ENCODE data around the gene ALDH16A1.

ALDH16A1 gene

GRCh38 chr19:49425178-49425577, 27.8 kb upstream of the ALDH16A1 start, which contains the start of gene GFY:
Gene GFY, plus strand, starts transcription at chr19:49425388. Its CDS starts 1,043 bp downstream, at chr19:49426431.
- DNase-seq: no peak

- no peak for DNase-seq
Measured at GRCh38 chr19:49425922-49426592, 27.0 kb upstream of the ALDH16A1 start.

- no peak for DNase-seq
Measured at GRCh38 chr19:49427339-49427738, 25.7 kb upstream of the ALDH16A1 start.

DNA sequence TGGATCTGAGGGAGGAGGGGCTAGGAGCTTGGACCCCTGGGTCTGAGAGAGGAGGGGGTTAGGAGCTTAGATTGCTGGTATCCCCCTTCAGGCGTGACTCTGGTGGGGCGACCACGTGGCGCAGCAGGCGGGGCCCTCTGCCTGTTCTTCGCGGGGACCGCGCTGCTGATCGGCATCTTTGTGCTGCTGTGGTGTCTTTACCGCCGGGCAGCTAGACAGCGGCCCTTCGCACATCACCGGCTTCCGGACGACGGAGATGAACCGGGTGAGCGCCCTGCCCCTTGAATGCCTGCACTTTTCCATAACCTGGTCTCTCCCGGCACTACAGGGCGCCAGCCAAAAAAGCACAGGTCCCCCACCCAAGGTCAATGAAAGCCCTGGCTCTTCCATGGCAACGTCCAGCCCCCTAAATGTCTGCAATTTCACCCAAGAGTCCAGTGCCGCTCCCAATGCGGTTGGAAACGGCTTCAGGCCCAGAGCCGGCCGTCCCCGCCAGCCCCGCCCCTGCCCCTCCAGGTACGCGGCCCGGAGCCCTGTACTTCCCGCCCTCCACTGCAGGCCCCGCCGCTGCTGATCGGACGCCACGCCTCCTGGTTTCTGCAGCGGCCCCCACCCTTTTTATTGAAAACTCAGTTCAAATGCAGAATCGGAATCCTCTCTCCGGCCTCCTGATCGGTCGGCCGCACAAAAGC, 25.0 kb upstream of the ALDH16A1 start:
- DNase-seq: no peak

GRCh38 chr19:49428547-49429451, 24.2 kb upstream of the ALDH16A1 start:
- no peak for DNase-seq

GRCh38 chr19:49430172-49430677, 22.8 kb upstream of the ALDH16A1 start:
- DNase-seq: no peak

GRCh38 chr19:49430678-49431329, 22.2 kb upstream of the ALDH16A1 start:
- DNase-seq: no peak

GRCh38 chr19:49431330-49431749, 21.7 kb upstream of the ALDH16A1 start:
- no peak for DNase-seq

DNA sequence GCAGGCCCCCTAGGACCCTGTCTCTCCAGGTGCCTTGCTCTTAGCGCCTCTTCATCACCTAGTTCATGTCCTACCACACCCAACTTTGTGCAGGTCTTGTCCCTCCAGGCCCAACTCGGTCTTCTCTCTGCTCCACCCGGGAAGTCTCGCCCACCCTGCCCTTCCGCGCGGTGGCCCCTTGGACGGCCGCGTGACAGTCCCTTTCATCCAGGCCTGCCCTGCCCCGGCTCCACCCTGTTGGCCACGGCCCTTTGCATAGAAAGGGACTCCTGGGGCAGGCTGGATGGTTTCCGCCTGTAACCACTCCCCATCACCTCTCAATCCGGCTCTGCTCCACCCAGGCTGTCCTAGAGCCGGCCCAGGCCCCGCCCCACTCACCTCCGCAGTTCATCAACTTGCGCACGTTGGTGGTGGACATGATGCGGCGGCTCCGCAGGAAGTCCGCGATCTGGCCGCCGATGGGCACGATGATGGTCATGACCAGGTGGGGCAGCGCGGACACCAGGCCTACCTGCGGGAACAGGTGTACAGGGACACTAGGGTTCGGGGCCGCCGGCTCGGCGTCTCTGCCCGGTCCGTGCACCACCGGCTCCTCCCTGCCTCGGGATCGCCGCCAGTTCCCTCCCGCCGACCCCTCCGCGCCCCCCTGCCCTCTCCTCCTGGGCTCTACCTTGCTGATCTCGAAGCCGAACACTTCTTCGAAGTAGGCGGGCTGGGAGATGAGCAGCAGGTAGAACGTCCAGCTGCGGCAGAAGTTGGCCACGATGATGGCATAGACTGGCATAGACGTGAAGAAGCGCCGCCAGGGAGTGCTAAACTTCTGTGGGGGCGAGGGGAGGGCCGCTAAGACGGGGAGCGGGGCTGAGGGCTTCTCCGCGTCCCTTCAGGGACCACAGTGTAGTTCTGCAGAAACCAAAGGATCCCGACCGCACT, 20.6 kb upstream of the ALDH16A1 start:
- no peak for DNase-seq

DNA sequence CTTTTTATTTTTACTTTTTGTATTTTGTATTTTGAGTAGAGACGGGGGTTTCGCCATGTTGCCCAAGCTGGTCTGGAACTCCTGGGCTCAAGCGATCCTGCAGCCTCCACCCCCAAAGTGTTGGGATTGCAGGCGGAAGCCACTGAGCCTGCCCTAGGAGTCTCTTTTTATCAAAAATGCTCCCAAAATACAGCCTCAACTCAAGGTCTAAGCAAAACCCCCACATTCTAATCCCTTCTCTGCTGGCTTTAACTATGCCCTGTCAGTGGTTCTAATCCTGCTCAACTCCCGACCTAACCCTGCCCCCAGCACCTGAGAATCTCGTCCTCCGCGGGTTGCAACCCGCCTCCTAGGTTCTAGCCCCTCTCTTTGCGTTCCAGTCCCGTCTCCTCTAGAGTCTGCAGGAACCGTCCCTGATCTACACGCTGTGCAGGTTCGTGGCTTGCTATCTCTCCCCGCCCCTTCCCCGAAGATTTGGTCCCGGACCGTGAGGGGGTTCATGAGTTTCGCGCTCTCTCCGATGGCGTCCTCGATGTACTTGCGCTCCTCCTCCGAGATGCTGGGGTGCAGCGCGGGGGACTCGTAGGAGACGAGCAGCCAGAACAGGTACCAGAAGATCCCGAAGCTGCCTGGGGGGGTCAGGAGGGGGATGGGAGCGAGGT, 19.7 kb upstream of the ALDH16A1 start:
- no peak for DNase-seq

DNA sequence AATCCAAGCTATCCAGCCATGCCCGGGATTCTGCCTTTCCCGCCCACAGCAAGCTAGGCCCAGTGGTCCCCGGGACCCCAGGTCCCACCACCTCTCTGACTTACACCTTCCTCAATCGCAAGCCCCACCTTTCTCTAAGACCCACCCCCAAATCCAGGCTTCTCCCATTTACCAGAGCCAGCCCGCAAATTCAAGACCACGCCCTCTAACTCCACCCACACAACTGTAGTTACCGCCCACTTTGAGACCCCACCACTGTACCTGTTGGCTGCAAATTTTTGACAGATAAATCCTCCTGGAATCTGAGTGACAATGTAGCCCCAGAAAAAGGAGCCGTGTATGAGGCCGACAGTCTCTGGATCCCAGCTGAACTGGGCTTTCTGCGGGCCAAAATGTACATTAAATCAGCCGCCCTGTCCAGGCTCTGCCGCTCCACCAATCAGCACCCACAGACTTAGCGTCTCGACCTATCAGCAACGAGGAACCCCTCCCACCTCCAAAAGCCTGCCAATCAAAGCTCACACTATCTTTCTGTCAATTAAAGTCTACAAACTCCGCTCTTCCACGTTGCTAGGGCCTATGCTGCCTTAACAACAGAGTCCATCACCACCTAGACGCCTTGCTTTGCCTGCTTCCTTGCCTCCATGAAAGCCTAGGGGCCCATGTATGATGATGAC, 18.0 kb upstream of the ALDH16A1 start:
- no peak for DNase-seq

- no peak for DNase-seq
Measured at GRCh38 chr19:49435670-49436069, 17.4 kb upstream of the ALDH16A1 start.

- no peak for DNase-seq
Measured at GRCh38 chr19:49436381-49437017, 16.5 kb upstream of the ALDH16A1 start.

DNA sequence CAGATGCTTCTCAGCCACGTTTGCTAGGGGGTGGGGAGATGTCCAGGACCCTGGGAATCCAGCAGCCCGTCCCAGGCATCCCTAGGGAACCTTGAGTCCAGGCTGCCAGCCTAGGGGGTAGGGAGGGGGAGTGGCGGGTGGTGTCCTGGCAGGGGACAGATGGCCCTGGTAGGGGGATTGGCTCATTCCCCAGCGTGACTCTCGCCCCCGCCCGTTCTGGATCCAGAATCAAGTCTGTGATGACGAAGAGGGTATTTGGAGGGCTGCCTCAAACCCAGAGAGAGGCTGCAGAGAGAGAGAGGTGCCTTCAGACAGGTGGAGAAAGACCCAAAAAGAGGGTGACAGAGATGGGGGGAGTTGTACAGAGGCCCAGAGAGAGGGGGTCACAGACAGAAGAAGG, 15.8 kb upstream of the ALDH16A1 start:
- DNase-seq: no peak

GRCh38 chr19:49438261-49438660, 14.8 kb upstream of the ALDH16A1 start:
- DNase-seq: no peak

DNA sequence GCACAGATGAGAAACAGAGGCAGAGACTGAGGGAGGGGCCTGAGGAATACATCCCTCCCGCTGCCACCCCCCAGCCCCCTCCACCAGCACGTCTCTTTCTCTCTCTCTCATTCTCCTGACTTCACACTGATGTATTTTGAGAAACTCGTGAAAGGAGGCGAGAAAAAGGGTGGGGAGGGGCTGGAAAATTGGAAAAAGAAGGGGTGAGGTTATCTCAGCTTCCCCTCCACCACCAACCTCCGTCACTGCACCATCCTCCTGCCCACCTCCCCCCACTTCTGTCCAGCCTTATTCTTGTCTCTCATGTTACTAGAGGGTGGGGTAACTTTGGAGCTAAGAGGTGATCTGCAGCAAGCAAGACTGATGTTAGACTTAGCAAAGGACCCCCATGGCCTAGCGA, 13.2 kb upstream of the ALDH16A1 start:
- no peak for DNase-seq

DNA sequence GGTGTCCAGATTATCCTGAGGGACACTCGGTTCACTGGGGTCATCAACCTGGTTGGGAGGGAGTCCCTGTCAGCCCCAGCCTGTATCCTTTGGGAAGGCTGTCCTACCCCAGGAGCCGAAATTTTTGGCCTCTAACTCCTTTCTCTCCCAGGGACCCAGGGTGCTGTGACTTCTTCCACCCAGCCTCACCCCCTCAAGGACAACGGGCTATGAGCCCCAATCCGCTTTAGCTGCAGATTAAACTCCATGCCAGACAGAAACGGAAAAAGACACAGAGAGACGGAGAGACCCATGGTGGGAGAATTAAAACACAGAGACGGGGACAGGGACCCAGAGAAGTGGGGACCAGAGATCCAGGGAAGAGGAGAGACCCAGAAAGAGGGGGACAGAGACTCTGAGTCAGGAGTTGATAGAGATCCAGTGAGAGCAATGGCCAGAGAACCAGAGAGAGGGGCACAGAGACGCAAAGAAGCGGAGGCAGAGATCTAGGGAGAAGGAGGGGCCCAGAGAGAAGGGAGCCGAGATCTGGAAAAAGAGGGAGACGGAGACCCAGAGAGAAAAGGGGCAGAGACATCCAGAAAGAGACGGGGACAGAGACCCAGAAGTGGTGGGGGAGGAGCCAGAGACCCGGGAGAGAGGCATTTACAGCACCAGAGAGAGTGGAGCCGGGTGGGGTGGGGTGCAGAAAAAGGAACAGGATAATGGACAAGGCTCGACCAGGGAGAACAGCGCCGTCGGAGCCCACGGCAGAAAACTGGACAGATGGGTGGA, 12.4 kb upstream of the ALDH16A1 start:
- no peak for DNase-seq

DNA sequence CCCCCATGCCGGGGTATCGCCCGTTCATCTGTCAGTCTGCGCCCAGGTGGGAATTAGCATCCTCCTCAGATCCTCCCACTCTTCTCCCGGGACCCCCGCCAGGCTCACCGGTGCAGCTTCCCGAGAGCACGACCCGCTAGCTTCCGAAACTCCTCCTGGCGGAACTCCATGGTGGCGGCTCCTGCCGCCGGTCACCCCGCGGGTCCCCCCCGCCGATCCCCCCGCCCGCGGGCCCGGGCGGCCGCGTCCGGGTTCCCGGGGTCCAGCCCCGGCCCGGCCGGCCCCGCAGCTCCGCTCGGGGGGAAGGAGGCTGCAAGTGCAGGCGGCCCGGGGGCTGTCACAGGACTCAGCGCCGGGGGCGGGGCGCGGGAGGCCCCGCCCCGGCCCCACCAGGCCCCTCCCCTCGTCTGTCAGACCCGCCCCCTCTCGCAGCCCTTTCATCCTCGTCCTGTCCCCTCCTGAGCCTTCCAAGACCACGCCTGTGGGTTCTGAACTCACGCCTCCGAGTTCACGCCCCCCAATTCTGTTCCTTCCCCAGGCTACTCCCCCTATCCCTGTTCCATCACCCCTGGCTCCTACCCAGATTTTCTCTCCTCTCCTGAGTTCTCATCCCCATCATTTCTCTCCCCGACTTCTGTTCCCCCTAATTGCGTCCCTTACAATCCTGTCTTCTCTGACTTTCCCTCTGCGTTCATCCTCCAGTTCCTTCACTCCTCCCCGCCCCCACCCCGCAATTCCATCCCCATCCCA, 11.6 kb upstream of the ALDH16A1 start, which contains the start of gene SLC17A7:
Gene SLC17A7 (minus strand): TSS at position 318 of the 750 bp plus-strand sequence. CDS start 148 bp downstream, at position 170.
- DNase-seq: no peak

All from KG1 (cell line).